ENCODE results near the gene SEC31A.

SEC31A gene

GRCh38 chr4:82773057-82773456 lies 117.9 kb downstream of the SEC31A start:
- no peak for TF ChIP-seq CTCF (IDR thresholded peaks at IDR 0.05; ENCODE audit: insufficient read depth, low read length, poor library complexity, severe bottlenecking)
- Histone ChIP-seq H3K27me3 (replicated peaks; ENCODE audit: control insufficient read depth, insufficient read depth, low read length) (no peaks in the 10 kb centered on the region), H3K4me3 (replicated peaks; ENCODE audit: low read depth, low read length) (no peak overlapping the region), H3K36me3 (ENCODE audit: control insufficient read depth, insufficient read depth, low read length) (no peaks in the 10 kb centered on the region)
- no peak for DNase-seq (ENCODE audit: extremely low read depth, insufficient read length)

- no peak for TF ChIP-seq CTCF (IDR thresholded peaks at IDR 0.05; ENCODE audit: insufficient read depth, low read length, poor library complexity, severe bottlenecking)
- Histone ChIP-seq H3K36me3 (ENCODE audit: control insufficient read depth, insufficient read depth, low read length) (no peaks in the 10 kb centered on the region), H3K4me3 (replicated peaks; ENCODE audit: low read depth, low read length) (no peak overlapping the region), H3K27me3 (replicated peaks; ENCODE audit: control insufficient read depth, insufficient read depth, low read length) (no peaks in the 10 kb centered on the region)
- no peak for DNase-seq (ENCODE audit: extremely low read depth, insufficient read length)
Observed at GRCh38 chr4:82770607-82771006, 120.3 kb downstream of the SEC31A start.

All from GM06990 (cell line).